ENCODE results near the gene CD19.
"Not testable (repeated sequence)": the region's sequence is repeated elsewhere in the genome, so short reads cannot be mapped to it uniquely, and the experiment has no call there.

The CD19 gene

DNA sequence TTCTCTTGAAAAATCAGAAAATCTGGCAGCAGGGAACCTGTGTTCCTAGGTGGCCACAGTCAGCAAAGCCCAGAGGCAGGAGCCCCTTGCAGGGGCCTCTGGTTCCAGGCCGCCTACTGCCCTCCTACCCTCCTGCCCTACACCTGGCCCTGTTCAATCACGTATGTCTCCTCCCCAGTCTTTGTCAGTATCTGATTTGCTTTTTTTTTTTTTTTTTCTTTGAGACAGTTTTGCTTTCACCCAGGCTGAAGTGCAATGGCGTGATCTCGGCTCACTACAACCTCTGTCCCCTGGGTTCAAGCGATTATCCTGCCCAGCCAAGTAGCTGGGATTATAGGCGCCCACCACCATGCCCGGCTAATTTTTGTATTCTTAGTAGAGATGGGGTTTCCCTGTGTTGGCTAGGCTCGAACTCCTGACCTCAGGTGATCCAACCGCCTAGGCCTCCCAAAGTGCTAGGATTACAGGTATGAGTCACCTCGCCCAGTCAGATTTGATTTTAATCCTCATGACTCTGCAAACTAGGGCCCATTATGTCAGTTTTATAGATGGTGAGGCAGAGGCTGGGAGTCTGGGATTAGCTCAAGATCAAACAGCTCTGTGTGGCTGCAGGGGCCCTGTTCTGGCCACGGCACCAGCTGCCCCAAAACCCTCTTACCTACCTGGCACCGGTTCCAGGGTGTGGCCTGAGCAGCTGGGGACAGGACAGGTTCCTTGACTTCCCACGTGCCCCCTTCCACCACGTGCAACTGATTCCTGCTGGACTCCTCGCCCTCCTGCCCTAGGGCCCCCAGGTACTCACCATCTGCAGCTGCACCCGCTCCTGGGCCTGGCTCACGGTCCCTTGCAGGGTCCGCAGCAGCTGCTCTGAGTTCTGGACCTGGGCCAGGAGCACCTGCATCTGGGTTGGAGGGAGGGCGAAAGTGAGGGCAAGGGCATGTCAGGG, 21.4 kb upstream of the CD19 start:
- no peak for DNase-seq (ENCODE audit: low spot score)

DNA sequence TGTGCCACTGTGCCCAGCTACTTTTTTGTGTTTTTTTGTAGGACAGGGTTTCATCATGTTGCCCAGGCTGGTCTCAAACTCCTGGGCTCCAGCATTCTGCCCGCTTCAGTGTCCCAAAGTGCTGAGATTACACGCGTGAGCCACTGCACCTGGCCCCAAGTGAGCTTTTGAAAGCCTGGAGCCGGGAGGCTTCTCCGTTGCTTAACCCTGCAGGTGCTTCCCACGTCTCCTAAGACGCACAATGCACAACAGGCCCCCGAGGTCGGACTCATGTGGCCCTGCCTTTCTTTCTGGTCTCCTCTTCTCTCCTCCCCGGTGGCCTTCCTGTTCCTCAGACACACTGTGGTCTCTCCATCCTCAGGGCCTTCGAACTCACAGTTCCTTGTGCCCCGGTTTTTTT, 19.2 kb upstream of the CD19 start:
- DNase-seq (ENCODE audit: low spot score) = no peak

DNA sequence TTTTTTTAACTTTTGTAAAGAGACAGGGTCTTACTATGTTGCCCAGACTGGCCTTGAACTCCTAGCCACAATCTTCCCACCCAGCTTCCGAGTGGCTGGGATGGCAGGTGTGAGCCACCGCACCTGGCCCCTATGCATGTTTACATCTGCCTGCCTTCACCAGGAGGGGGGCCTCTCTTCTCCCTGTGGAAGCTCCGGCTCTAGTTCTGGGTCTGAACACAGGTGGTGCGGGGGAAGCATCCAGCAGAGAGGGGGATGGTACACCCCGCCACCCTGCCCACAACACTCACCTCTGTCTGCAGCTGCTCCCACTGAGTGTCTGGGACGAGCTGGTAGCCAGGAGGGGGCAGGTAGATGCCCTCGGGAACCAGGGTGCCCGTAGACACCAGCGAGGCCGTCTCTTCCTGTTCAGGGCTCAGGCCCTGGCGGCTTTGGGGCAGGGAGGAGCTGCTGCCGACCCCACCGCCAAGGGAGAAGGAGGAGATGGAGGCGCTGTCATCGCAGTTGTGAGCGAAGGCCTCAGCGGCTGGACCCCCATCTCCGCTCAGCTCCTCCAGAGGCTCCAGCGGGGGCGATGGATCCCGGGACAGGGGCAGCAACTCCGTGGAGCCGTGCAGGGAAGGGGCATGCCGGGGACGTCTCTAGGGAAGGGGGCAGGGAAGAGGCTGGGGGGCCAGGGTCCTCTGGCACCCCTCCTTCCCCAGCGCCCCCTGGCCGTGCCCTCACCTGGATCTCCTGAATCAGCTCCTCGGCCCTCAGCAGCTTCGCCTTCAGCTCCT, 17.6 kb upstream of the CD19 start:
- no peak for DNase-seq (ENCODE audit: low spot score)

DNA sequence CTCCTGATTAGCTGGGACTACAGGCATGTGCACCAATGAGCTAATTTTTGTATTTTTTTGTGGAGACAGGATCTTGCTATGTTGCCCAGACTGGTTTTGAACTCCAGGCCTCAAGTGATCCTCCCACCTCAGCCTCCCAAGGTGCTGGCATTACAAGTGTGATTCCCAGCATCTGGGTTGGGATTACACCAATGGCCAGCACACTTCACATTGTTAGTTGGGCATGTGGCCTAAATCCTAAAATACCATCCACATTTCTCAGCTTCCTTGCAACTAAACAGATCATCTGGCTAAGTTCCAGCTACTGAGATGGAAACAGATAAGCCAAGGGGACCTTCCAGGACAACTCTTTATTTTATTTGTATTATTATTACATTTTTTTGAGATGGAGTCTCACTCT, 16.6 kb upstream of the CD19 start:
- no peak for DNase-seq (ENCODE audit: low spot score)

DNA sequence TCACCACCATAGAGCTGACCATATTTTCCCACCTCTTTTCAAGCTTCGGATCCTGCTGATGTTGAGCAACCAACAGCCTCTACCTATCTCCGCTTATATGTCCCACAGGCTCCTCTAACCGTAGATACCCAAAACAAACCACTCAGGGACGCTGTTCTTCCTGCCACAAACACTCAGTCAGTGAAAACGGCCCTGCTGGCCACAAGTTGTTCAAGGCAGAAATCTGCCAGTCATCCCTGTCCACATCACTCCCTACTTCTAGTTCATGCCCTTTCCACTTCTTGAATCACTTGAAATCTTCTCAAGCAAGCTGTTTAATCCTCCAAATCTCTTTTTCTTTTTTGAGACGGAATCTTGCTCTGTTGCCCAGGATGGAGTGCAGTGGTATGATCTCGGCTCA, 14.7 kb upstream of the CD19 start:
- DNase-seq (ENCODE audit: low spot score) = no peak

DNA sequence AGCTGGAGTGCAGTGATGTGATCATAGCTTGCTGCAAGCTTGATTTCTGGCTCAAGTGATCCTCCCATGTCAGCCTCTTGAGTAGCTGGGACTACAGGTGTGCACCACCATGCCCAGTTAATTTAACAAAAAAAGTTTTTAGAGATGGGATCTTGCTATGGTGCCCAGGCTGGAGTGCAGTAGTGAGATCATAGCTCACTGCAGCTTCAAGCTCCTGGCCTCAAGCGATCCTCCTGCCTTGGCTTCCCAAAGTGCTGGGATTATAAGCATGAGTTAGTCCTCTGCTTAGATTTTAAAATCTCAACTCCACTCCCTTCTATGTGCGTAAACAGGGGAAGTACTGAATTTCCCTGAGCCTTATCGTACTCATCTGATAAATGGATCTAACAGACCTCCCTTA, 13.1 kb upstream of the CD19 start:
- DNase-seq (ENCODE audit: low spot score) = no peak

DNA sequence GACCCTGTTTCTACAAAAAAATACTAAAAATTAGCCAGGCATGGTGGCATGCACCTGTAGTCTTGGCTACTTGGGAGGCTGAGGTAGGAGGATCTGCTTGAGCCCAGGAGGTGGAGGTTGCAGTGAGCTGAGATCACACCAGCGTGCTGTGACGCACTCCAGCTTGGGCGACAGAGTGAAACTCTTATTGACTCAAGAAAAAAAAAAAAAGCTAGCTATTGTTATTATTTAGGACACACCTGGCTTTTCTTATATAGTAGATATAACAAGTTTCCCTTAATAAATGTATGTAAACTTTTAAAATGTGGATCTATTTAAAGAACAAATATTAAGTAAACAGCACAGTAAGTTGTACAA, 8.6 kb upstream of the CD19 start:
- DNase-seq (ENCODE audit: low spot score) = no peak

DNA sequence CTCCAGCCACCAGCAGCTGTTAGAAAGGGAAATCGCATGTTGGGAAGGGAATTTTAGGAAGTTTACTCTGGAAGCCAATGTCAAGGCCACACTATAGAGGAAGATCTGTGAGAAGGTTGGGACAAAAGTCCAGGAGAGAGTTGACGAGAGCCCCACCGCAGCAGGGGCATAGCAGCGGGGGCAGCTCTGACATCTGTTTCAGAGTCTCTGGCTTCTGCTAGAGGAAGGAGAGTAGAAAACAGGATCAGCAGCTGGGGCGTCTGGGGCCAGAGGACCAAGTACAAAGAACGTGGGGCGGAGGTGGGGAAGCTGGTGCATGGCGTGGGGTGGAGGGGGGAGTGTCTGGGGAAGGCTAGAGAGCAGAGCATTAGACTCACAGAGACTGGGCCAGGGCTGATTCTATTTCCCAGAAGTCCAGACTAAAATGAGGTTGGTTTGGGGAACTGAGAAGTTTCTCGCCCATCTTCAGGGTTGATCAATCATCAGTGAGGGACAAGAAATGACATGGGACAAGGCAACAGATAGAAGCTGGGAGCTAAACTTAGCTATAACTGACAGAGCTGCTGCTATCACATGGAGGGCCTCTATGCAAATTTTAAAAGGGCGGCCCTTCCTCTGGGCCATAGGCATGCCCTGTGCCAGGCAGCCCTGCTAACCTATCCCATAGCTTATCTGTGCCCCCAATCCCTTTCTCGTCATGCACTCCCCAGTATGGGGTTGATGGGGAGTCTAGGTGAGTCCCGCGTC, 7.9 kb upstream of the CD19 start:
- DNase-seq (ENCODE audit: low spot score) = peak; percentile 22

DNA sequence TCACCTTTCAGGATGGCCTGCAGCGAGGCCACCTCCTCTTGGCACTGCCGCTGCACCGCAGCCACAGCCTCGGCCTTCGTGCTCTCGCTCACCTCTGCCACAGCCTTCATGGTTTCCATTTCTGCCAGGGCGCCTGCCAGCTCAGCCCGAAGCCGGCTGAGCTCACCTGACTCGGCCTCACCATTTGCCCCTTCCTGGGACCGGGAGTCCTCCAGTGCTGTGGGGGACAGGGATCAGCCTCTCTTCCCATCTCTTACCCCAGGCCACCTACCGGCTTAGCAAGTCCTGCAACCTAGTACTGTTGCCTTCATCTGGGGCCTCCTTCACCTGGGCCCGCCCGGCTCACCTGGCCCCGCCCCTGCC, 7.4 kb upstream of the CD19 start:
- no peak for DNase-seq (ENCODE audit: low spot score)

DNA sequence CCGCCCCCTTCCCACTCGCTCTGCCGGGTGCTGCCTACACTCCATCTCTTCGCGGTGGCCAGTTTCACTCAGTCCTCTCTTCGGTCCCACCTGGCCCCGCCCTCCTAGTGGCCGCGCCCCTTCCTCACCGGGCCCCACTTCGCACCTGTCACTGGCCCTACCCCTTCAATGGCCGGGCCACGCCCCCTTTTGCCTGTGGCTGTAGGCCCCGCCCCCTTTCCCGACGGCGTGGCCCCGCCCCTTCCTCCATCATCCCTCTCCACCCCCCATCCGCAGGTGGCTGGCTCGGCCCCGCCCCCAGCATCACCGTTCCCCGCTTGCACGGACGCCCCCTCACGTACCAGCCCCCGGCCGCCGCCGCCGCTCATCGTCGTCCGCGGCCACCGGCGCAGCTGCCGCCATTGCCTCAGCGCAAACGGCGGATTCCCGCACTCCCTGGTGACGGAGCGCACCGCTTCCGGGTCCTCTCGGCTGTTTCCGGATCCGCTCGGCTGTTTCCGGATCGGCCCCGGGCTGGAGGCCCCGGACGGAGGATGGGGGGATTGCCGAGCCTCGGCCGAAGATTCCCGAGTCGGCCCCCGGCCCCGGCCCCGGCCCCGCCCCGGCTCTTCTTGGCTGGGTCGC, 6.9 kb upstream of the CD19 start, which contains the start of gene RABEP2:
TSS of gene RABEP2 (minus strand) at position 477 of the 624 bp plus-strand sequence. CDS start at position 402, 75 bp downstream.
- peak; percentile 97 for DNase-seq (ENCODE audit: low spot score)

DNA sequence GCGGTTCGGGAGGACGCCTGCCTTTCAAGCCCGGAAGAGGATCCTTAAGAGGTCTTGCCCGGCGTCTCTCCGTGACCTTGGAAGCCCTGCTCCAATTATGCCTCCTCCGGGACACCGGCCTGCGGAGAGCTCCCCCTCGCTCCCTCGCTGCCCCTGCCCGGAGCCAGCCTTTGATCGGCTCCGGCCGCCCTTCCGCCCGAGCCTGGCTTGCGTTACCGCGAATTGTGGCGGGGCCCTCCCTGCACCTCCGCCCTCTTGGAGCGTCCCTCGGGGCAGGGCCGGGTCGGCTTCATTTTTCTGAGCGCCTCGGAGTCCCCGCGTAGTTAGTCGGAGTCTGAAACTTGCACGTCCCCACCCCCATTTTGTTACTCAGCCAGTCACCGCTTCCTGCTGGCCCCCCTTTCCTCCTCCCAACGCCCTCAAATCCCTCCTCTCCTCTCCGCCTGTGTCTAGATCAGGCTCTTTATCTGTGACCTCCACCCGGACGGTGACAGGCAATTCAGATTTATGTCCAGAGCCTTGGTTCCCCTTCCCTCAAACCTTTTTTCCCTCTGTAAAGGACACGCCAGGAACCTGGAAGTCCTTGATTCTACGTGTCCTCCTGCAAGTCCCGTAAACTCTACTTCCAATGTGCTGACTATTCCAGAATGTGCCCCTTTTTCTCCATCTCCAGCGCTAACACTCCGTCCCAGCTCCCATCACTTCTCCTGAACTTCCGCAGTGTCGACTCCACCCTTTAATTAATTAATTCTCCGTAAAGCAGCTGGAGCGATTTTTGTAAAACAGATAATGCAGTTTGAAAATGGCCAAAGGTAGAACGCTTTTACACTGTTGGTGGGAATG, 6.2 kb upstream of the CD19 start:
- DNase-seq (ENCODE audit: low spot score) = peak; percentile 85

- DNase-seq (ENCODE audit: low spot score) = not testable (repeated sequence)
Measured at GRCh38 chr16:28926284-28926683, 5.5 kb upstream of the CD19 start.

GRCh38 chr16:28927815-28928214, 4.0 kb upstream of the CD19 start:
- no peak for DNase-seq (ENCODE audit: low spot score)

- no peak for DNase-seq (ENCODE audit: low spot score)
Measured at GRCh38 chr16:28930203-28930602, 1.6 kb upstream of the CD19 start.

DNA sequence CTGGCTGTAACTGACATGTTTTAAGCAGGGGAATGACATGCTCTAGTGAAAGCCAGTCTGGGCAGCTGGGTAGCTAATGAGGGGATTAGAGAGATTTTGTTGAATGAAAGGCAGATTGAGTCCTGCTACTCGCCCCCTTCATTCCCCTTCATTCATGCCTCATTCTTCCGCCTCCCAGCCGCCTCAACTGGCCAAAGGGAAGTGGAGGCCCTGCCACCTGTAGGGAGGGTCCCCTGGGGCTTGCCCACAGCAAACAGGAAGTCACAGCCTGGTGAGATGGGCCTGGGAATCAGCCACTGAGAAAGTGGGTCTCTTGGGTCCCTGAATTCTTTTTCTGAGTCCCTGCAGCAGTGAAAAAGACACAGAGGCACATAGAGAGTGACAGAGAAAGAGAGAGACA, 1.1 kb upstream of the CD19 start:
- DNase-seq (ENCODE audit: low spot score) = no peak

GRCh38 chr16:28932339-28933141, 769 bp downstream of the CD19 start:
- no peak for DNase-seq (ENCODE audit: low spot score)

GRCh38 chr16:28933171-28933570, 1.4 kb downstream of the CD19 start:
- DNase-seq (ENCODE audit: low spot score) = no peak

- DNase-seq (ENCODE audit: low spot score) = no peak
Measured at GRCh38 chr16:28935346-28935745, 3.6 kb downstream of the CD19 start.

DNA sequence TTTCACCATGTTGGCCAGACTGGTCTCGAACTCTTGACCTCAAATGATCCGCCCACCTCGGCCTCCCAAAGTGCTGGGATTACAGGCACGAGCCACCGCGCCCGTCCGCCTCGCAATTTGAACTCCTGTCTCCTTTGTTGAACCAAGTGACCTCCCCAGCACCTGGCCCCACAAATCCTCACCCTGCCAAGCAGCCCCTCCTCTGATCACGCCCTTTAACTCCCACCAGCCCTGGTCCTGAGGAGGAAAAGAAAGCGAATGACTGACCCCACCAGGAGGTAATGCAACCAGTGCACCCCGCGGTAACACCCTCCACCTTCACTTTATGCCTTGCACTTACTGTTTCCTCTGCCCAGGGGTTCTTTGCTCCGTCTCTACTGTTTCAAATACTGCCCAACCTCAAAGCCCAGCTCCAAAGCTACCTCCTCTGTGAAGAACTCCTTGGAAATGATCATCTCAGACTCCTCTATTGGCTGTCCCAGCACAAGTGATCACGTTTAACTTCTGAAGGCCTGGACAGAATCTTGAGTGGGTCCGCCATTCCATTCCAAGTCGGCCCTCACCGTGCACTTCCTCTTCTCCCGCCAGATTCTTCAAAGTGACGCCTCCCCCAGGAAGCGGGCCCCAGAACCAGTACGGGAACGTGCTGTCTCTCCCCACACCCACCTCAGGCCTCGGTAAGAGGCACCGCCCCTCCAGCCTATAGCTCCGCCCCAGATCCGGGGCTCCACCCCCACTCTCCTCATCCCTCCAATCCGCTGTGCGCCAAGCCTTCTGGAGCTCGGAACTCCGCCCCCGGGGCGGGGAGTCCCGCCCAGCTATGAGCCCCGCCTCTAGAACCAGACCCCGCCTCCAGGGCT, 4.4 kb downstream of the CD19 start:
- peak; percentile 65 for DNase-seq (ENCODE audit: low spot score)
